MM.1S (cell line): ENCODE measurements around the gene KRT28.
A peak's percentile ranks its signal among the peaks of the same experiment; 100 is the strongest.

Source experiments
- CTCF ChIP-seq: fragments of 300-600 bp; sonication (generic); IDR thresholded peaks from 2 replicates; pipeline ENCODE4 v1.5.1; 2016; ENCODE audit warnings: antibody characterized with exemption, low read length, mixed read lengths
- EZH2 ChIP-seq: fragments of 300-600 bp; sonication (generic); optimal IDR thresholded peaks from 2 replicates; pipeline ENCODE3; 2017; ENCODE audit warnings: low read depth, mild to moderate bottlenecking, antibody characterized with exemption, low read length, mixed read lengths
- EZH2phosphoT487 ChIP-seq: fragments of 300-600 bp; sonication (generic); IDR thresholded peaks from 2 replicates; pipeline ENCODE4 v1.6.1; 2018; ENCODE audit warnings: antibody characterized with exemption, low read length

- TF ChIP-seq CTCF, result peak; percentile 88
- no peak for TF ChIP-seq EZH2
- no peak for TF ChIP-seq EZH2phosphoT487
Observed at GRCh38 chr17:40803617-40804082, 3.9 kb upstream of the KRT28 start.
